Bronchial epithelial cell (primary cell): ENCODE data around the gene INSR. TPM values are rescaled to one million over a fixed set of nuclear protein-coding genes. Genes with fewer than 3 reads are reported as not detected.

Experiments used
- DNase-seq: peaks from one replicate; pipeline ENCODE4 v3.0.0-alpha.2; 2010; ENCODE audit warnings: low read depth
- FAIRE-seq: peaks from 2 replicates; lab custom pipeline; 2011; peaks lifted over from hg19 to GRCh38; lab: Jason Lieb, UNC
- H3K27me3 ChIP-seq: 2 replicates; pipeline ENCODE4 v1.5.1; 2011; ENCODE audit warnings: low read length; ENCODE audit not compliant: control insufficient read depth, insufficient read depth
- H3K36me3 ChIP-seq: 2 replicates; pipeline ENCODE4 v1.5.1; 2011; ENCODE audit warnings: low read length; ENCODE audit not compliant: control insufficient read depth, insufficient read depth
- H3K4me3 ChIP-seq: 2 replicates; pipeline ENCODE4 v1.5.1; 2011; ENCODE audit warnings: mild to moderate bottlenecking, low read depth, low read length, control low read depth
- total RNA-seq: library from RNA; depleted of rRNA; stranded (reverse); fragments of >200 nt; gene quantifications from 2 replicates; pipeline ENCODE4 v1.2.1, GENCODE V29; 2014
- TF ChIP-seq, protein P1 (sequence below): IDR thresholded peaks from 2 replicates; pipeline ENCODE4 v1.5.1; 2011; ENCODE audit warnings: mild to moderate bottlenecking, moderate library complexity, low read length, control low read depth, inconsistent platforms; ENCODE audit not compliant: insufficient read depth, severe bottlenecking

The INSR gene
- 6.1 and 15.5 TPM in 2 replicates for total RNA-seq

DNA sequence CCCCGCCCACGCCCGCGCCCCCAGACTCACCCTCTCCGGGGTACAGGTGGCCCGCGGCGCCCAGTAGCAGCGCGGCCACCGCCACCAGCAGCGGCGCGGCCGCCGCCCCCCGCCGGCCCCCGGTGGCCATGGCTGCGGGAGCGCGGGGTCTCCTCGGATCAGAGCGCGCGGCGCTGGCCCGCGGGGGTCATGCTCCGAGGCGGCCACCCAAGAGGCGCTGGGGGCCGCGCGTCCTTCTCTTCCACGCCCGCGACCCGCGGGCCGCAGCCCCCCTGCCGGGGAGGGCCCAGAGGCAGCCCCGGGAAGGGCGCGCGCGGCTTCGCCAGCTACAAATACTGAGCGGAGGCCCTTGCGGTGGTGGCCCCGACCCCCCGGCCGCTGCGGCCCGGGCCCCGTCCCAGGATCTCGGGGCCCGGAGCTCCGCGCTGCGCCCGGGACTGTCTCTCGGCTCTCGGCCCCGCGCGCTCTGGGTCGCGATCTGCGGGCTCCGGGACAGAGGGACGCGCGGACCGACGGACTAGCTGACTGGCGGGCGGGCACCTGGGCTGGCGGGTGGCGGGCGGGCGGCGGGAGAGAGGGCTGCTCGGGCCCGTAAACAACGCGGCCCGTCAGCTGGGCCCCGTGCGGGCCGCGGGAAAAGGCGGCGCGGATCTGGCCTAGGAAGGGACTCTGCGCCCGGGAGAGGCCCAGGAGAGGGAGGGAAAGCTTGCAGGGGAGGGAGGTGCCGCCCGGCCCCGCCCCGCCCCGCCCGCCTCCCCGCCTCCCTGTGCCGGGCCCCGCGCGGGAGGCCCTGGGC, at the start of gene INSR:
Gene INSR (minus strand): TSS at position 653 of the 796 bp plus-strand sequence. CDS start 523 bp downstream, at position 130.
- H3K36me3 ChIP-seq: no peaks in the 10 kb centered on the region
- FAIRE-seq (no peak), DNase-seq (peak; percentile 54)
- peak within 1 kb of the TSS; percentile 49 for H3K4me3 ChIP-seq
- H3K27me3 ChIP-seq: peaks cover 4% of the 10 kb centered on the region
- TF ChIP-seq, protein P1, sequence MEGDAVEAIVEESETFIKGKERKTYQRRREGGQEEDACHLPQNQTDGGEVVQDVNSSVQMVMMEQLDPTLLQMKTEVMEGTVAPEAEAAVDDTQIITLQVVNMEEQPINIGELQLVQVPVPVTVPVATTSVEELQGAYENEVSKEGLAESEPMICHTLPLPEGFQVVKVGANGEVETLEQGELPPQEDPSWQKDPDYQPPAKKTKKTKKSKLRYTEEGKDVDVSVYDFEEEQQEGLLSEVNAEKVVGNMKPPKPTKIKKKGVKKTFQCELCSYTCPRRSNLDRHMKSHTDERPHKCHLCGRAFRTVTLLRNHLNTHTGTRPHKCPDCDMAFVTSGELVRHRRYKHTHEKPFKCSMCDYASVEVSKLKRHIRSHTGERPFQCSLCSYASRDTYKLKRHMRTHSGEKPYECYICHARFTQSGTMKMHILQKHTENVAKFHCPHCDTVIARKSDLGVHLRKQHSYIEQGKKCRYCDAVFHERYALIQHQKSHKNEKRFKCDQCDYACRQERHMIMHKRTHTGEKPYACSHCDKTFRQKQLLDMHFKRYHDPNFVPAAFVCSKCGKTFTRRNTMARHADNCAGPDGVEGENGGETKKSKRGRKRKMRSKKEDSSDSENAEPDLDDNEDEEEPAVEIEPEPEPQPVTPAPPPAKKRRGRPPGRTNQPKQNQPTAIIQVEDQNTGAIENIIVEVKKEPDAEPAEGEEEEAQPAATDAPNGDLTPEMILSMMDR: no peak

DNA sequence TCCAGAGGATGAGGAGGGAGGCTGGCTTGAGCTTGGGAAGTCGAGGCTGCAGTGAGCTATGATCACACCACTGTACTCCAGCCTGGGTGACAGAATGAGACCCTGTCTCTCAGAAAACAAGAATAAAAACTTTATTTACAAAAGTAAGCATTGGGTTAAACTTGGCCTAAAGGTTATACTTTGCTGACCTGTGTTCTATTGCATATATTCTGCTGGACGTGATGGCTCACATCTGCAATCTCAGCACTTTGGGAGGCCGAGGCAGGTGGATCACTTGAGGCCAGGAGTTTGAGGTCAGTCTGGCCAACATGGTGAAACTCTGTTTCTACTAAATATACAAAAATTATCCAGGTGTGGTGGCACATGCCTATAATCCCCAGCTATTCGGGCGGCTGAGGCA, 47.9 kb upstream of the INSR start:
- Histone ChIP-seq H3K4me3 (no peak overlapping the region), H3K36me3 (no peaks in the 10 kb centered on the region), H3K27me3 (no peaks in the 10 kb centered on the region)
- TF ChIP-seq, protein P1: no peak
- FAIRE-seq (no peak), DNase-seq (no peak)

DNA sequence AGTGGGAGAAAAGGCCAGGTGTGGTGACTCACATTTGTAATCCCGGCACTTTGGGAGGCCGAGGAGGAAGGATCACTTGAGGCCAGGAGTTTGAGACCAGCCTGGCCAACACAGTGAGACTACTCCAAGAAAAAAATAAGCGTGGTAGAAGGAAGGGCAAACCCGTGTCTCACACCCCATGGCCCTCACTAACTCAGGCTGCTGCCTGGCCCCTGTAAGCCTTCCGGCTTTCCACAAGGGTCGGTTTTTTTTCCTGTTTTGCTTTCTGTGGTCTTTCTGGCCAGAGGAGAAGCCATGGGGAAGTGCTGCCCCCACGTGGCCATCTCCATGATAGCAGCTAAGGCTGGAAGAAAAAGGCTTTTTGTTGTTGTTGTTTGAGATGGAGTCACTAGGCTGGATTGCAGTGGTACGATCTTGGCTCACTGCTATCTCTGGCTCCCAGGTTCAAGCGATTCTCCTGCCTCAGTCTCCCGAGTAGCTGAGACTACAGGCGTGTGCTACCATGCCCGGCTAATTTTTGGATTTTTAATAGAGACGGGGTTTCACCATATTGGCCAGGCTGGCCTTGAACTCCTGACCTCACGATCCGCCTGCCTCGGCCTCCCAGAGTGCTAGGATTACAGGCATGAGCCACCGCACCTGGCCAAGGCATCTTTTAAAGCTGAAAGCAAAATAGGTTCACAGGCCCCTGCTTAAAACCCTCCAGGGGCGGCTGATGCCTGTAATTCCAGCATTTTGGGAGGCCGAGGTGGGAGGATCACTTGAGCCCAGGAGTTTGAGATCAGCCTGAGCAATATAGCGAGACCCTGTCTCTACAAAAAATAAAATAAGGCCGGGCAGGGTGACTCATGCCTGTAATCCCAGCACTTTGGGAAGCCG, 47.0 kb upstream of the INSR start:
- H3K36me3 ChIP-seq: no peaks in the 10 kb centered on the region
- no peak overlapping the region for H3K4me3 ChIP-seq
- DNase-seq (peak; percentile 44), FAIRE-seq (no peak)
- no peaks in the 10 kb centered on the region for H3K27me3 ChIP-seq
- TF ChIP-seq, protein P1: peak; percentile 93

DNA sequence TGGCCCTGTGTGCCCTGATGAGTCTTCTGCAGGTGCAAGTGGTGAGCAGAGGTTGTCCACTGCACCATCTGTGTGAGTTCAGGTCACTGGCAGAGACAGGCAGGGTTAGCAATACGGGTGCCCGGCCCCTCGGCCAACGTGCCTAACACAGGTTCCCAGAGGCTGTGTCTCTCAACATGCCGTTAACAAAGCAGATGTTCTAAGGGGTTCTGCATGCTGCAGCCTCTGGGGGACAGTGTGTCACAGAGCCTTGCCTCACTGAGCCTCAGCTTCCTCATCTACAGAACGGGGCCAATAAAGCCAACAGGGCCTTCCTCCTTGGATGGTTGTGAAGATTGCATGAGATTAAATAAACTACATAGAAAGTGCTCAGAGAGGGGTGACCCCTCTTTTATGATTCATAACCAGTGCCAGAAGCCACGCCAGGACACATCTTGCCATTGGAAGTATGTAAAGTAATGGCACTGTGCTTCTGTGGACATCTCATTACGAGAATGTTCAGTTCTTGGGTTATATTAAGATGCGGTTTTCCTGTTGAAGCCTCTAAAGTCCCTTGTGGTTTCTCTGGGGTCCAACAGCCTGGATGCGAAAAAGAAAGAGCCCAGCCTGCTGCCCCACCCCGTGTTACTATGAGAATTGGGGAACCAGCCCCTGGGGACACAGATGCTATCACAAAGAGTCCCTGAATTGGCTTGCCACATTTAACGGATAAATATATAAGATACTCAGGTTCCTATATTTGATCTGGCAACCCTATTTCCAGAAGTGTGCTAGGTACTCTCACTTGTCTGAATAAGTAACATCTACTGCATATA, 43.4 kb upstream of the INSR start:
- Histone ChIP-seq H3K4me3 (no peak overlapping the region), H3K36me3 (no peaks in the 10 kb centered on the region), H3K27me3 (no peaks in the 10 kb centered on the region)
- TF ChIP-seq, protein P1: no peak
- DNase-seq (no peak), FAIRE-seq (no peak)

DNA sequence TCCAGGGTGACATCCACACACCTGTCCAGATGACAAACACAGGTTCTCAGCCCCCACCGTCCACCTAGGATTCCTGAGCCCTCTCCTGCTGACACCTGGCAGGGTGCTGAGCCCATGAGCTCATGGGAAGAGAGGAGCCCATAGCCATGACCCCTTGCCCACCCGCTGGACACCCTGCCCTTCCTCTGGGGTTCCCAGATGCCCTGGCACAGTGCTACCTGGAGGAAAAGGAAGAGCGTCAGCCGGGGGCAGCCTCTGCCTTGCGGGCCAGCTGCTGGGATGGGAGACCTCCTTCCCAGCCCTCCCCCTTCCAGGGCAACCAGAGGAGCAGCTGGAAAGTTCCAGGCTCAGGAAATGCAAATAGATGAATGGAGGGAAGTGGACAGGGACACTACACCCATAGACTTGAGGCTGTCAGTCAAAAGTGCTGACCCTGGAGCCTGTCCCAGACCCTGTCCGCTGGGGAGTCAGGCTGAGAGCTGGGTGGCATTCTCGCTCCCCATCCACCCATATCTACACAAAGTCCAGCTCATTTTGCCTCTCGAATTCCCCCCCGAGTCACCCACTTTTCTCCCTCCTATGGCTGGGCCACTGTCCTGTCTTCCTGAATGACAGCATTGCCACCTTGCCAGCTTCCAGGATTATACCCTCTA, 42.2 kb upstream of the INSR start:
- Histone ChIP-seq H3K27me3 (no peaks in the 10 kb centered on the region), H3K36me3 (no peaks in the 10 kb centered on the region), H3K4me3 (no peak overlapping the region)
- no peak for FAIRE-seq
- no peak for DNase-seq
- TF ChIP-seq, protein P1: no peak
